ENCODE data around the gene SAE1.

DNA sequence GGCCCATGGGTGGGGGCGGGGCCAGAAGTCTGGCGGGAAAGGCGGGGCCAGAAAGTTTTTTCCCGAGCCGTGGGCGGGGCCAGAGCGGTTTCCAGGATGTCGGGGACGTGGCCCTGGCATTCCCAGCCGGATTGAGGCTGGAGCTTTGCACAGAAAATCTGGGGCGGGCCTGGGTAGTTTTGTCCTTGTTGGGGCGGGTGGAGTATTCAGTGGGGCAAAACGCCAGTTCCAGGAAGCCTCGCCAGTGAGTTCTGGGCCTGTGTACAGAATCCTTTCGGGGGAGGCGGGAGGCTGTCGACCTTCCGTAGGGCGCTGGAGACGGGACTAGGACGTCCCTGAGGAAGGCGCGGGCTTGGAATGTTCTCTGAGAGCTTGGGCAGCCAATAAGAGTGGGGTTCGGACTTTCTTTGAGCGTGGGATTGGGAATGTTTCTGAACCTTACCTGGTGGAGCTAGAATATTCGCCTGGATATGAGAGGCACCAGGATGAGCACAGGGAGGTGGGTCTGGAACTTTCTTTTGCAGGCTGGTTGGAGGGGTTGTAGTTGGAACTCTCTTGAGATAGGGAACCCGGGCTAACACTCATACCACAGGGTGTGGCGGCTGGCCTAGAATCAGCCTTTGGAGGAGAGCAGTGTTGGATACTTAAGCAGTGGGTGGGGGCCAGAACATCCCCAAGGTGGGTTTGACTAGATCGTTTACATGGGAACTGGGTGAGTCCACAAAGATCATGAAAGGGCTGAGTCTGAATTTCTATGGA, 127.0 kb downstream of the SAE1 start:
- TF ChIP-seq, protein P1, sequence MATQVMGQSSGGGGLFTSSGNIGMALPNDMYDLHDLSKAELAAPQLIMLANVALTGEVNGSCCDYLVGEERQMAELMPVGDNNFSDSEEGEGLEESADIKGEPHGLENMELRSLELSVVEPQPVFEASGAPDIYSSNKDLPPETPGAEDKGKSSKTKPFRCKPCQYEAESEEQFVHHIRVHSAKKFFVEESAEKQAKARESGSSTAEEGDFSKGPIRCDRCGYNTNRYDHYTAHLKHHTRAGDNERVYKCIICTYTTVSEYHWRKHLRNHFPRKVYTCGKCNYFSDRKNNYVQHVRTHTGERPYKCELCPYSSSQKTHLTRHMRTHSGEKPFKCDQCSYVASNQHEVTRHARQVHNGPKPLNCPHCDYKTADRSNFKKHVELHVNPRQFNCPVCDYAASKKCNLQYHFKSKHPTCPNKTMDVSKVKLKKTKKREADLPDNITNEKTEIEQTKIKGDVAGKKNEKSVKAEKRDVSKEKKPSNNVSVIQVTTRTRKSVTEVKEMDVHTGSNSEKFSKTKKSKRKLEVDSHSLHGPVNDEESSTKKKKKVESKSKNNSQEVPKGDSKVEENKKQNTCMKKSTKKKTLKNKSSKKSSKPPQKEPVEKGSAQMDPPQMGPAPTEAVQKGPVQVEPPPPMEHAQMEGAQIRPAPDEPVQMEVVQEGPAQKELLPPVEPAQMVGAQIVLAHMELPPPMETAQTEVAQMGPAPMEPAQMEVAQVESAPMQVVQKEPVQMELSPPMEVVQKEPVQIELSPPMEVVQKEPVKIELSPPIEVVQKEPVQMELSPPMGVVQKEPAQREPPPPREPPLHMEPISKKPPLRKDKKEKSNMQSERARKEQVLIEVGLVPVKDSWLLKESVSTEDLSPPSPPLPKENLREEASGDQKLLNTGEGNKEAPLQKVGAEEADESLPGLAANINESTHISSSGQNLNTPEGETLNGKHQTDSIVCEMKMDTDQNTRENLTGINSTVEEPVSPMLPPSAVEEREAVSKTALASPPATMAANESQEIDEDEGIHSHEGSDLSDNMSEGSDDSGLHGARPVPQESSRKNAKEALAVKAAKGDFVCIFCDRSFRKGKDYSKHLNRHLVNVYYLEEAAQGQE (IDR thresholded peaks at IDR 0.05; ENCODE audit: unreplicated experiment): no peak
- TF ChIP-seq CREB1 (CRISPR knock-in tag; IDR thresholded peaks at IDR 0.05; ENCODE audit: low read depth): no peak
- TF ChIP-seq, protein P2, sequence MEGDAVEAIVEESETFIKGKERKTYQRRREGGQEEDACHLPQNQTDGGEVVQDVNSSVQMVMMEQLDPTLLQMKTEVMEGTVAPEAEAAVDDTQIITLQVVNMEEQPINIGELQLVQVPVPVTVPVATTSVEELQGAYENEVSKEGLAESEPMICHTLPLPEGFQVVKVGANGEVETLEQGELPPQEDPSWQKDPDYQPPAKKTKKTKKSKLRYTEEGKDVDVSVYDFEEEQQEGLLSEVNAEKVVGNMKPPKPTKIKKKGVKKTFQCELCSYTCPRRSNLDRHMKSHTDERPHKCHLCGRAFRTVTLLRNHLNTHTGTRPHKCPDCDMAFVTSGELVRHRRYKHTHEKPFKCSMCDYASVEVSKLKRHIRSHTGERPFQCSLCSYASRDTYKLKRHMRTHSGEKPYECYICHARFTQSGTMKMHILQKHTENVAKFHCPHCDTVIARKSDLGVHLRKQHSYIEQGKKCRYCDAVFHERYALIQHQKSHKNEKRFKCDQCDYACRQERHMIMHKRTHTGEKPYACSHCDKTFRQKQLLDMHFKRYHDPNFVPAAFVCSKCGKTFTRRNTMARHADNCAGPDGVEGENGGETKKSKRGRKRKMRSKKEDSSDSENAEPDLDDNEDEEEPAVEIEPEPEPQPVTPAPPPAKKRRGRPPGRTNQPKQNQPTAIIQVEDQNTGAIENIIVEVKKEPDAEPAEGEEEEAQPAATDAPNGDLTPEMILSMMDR (conservative IDR thresholded peaks at IDR 0.05; ENCODE audit: low read depth in 2 of 2): no peak
- TF ChIP-seq POLR2AphosphoS5 (IDR thresholded peaks at IDR 0.05; ENCODE audit: low read depth): peak; percentile 64
- TF ChIP-seq EZH2phosphoT487 (IDR thresholded peaks at IDR 0.05; ENCODE audit: unreplicated experiment): no peak

Data from GM23338 (cell line).